GM12801 (cell line): ENCODE results near the gene SCD5.

ENCODE experiments used
- CTCF ChIP-seq: IDR thresholded peaks from one replicate; pipeline ENCODE4 v1.5.1; 2011; ENCODE audit warnings: control low read depth; ENCODE audit not compliant: insufficient read length; ENCODE audit errors: extremely low read depth

SCD5 gene

GRCh38 chr4:82728301-82728700, 70.3 kb downstream of the SCD5 start:
- TF ChIP-seq CTCF = no peak

GRCh38 chr4:82726596-82726995, 72.0 kb downstream of the SCD5 start:
- TF ChIP-seq CTCF = no peak

GRCh38 chr4:82721819-82722423, 76.7 kb downstream of the SCD5 start:
- TF ChIP-seq CTCF = no peak

- TF ChIP-seq CTCF = no peak
Measured at GRCh38 chr4:82718162-82718940, 80.2 kb downstream of the SCD5 start.

- no peak for TF ChIP-seq CTCF
Measured at GRCh38 chr4:82715731-82716617, 82.6 kb downstream of the SCD5 start.

- no peak for TF ChIP-seq CTCF
Measured at GRCh38 chr4:82713856-82714255, 84.7 kb downstream of the SCD5 start.

GRCh38 chr4:82712561-82712960, 86.0 kb downstream of the SCD5 start:
- no peak for TF ChIP-seq CTCF
